ENCODE results near the gene CASP10. TPM values are rescaled to one million over a fixed set of nuclear protein-coding genes. Genes with fewer than 3 reads are reported as not detected.

Gene CASP10
- total RNA-seq, 1 experiment from 2014 or later = 1.2 TPM

DNA sequence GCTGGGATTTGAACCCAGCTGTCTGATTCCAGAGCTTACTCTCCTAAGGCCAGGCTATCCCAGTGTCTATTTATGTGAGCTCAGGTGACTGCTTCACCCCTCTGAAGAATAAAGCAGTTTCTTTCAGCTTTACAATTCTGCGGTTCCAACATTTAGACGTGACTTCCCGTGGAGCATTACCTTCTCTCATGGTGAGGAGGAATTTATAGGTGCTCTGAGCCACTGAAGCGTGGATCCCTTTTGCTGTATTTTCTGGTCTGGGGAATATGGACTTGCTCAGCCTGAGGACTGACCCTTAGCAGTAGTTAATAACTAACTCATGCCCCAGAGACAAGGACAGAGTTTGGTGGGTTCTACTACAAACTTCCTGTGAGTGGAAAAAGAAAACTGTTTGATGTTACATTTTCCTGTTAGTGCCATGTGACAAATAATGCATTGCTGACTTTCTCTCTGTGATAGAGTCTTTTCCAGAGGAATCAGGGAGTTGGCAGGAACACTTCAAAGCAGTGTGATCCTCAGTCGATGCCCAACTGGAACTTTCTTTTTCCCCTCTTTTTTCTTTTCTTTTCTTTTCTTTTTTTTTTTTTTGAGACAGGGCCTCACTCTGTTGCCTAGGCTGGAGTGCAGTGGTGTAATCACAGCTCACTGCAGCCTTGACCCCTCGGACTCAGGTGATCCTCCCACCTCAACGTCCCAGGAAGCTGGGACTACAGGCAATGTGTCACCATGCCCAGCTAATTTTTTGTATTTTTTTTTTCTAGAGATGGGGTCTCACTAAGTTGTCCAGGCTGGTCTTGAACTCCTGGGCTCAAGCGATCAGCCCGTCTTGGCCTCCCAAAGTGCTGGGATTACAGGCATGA is 21.9 kb downstream of the CASP10 start:
- ChIA-PET CTCF (no interaction called here), POLR2A (ENCODE audit: low non-redundant PET) (no interaction called here)
- intact Hi-C loops (cut with micrococcal nuclease; ENCODE audit: unreplicated experiment) = no loop called here
- no peaks in the 10 kb centered on the region for H3K27me3 ChIP-seq (replicated peaks; ENCODE audit: insufficient read depth, low read depth, low read length, poor library complexity)
- no peaks in the 10 kb centered on the region for H3K9me3 ChIP-seq (ENCODE audit: low read depth, low read length, poor library complexity, severe bottlenecking)
- DNase-seq (ENCODE audit: low spot score) = no peak
- H3K4me3 ChIP-seq (ENCODE audit: low read depth, low read length, poor library complexity, severe bottlenecking) = no peak overlapping the region
- no peak overlapping the region for H3K27ac ChIP-seq (ENCODE audit: low read depth, low read length, poor library complexity, severe bottlenecking)
- H3K36me3 ChIP-seq (ENCODE audit: insufficient read depth, low read length, poor library complexity, severe bottlenecking) = no peaks in the 10 kb centered on the region
- no TSS peak for BruUV-seq (replicated peaks)
- TF ChIP-seq EZH2 (IDR thresholded peaks at IDR 0.05; ENCODE audit: borderline replicate concordance, low read depth, low read length, poor library complexity, severe bottlenecking) = no peak
- TF ChIP-seq, protein P1, sequence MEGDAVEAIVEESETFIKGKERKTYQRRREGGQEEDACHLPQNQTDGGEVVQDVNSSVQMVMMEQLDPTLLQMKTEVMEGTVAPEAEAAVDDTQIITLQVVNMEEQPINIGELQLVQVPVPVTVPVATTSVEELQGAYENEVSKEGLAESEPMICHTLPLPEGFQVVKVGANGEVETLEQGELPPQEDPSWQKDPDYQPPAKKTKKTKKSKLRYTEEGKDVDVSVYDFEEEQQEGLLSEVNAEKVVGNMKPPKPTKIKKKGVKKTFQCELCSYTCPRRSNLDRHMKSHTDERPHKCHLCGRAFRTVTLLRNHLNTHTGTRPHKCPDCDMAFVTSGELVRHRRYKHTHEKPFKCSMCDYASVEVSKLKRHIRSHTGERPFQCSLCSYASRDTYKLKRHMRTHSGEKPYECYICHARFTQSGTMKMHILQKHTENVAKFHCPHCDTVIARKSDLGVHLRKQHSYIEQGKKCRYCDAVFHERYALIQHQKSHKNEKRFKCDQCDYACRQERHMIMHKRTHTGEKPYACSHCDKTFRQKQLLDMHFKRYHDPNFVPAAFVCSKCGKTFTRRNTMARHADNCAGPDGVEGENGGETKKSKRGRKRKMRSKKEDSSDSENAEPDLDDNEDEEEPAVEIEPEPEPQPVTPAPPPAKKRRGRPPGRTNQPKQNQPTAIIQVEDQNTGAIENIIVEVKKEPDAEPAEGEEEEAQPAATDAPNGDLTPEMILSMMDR (conservative IDR thresholded peaks at IDR 0.05; ENCODE audit: low read depth, low read length) = no peak
- H3K4me1 ChIP-seq (ENCODE audit: insufficient read depth, low read length, poor library complexity, severe bottlenecking) = peaks cover 18% of the 10 kb centered on the region

DNA sequence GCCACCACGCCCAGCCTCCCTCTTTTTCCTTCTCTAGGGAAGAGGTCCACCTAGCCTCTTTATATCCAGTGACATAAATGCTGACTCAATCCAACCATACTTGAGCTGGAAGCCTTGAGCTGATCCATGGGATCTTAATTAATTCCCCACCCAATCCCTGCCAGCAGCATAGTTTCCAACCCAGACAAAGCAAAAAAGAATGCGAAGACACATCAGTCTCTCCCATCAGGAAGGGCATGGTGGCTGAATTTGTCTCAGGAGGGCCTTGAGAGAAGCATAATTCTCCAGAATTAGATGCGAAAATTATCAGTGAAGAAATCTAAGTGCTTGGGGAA is 22.5 kb downstream of the CASP10 start:
- CTCF ChIA-PET = no interaction called here

DNA sequence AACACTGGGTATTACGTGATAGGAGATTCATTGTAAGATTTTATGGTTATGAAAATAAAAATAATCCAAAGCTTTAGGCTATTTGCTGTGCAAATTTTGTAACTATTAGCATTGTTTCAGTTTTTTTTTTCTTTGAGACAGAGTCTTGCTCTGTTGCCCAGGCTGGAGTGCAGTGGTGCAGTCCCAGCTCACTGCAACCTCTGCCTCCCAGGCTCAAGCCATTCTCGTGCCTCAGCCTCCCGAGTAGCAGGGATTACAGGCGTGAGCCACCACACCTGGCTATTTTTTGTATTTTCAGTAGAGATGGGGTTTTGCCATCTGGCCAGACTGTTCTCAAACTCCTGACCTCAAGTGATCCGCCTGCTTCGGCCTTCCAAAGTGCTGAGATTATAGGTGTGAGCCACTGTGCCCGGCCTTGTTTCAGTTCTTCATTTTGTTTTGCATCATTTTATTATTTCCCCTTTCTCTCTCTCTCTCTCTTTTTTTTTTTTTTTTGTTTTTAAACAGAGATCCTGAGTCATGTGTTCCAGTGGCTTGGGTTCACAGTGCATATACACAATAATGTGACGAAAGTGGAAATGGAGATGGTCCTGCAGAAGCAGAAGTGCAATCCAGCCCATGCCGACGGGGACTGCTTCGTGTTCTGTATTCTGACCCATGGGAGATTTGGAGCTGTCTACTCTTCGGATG is 25.8 kb downstream of the CASP10 start:
- POLR2A ChIA-PET (ENCODE audit: low non-redundant PET) = no interaction called here
- no peaks in the 10 kb centered on the region for H3K36me3 ChIP-seq (ENCODE audit: insufficient read depth, low read length, poor library complexity, severe bottlenecking)
- no peaks in the 10 kb centered on the region for H3K9me3 ChIP-seq (ENCODE audit: low read depth, low read length, poor library complexity, severe bottlenecking)
- H3K27ac ChIP-seq (ENCODE audit: low read depth, low read length, poor library complexity, severe bottlenecking) = no peak overlapping the region
- no peak for DNase-seq (ENCODE audit: low spot score)
- CTCF ChIA-PET = no interaction called here
- TF ChIP-seq, protein P1 (conservative IDR thresholded peaks at IDR 0.05; ENCODE audit: low read depth, low read length) = no peak
- no peak for TF ChIP-seq EZH2 (IDR thresholded peaks at IDR 0.05; ENCODE audit: borderline replicate concordance, low read depth, low read length, poor library complexity, severe bottlenecking)
- H3K4me3 ChIP-seq (ENCODE audit: low read depth, low read length, poor library complexity, severe bottlenecking) = no peak overlapping the region
- peaks cover 15% of the 10 kb centered on the region for H3K4me1 ChIP-seq (ENCODE audit: insufficient read depth, low read length, poor library complexity, severe bottlenecking)
- no TSS peak for BruUV-seq (replicated peaks)
- no peaks in the 10 kb centered on the region for H3K27me3 ChIP-seq (replicated peaks; ENCODE audit: insufficient read depth, low read depth, low read length, poor library complexity)
- intact Hi-C loops (cut with micrococcal nuclease; ENCODE audit: unreplicated experiment) = no loop called here

More for the DNA sequence above, 22.5 kb downstream of the CASP10 start:
- H3K4me1 ChIP-seq (ENCODE audit: insufficient read depth, low read length, poor library complexity, severe bottlenecking) = peaks cover 18% of the 10 kb centered on the region
- no peaks in the 10 kb centered on the region for H3K9me3 ChIP-seq (ENCODE audit: low read depth, low read length, poor library complexity, severe bottlenecking)
- no peaks in the 10 kb centered on the region for H3K36me3 ChIP-seq (ENCODE audit: insufficient read depth, low read length, poor library complexity, severe bottlenecking)
- no peak for DNase-seq (ENCODE audit: low spot score)
- no peak overlapping the region for H3K27ac ChIP-seq (ENCODE audit: low read depth, low read length, poor library complexity, severe bottlenecking)
- no TSS peak for BruUV-seq (replicated peaks)
- intact Hi-C loops (cut with micrococcal nuclease; ENCODE audit: unreplicated experiment) = no loop called here
- H3K4me3 ChIP-seq (ENCODE audit: low read depth, low read length, poor library complexity, severe bottlenecking) = no peak overlapping the region
- TF ChIP-seq, protein P1 (conservative IDR thresholded peaks at IDR 0.05; ENCODE audit: low read depth, low read length) = no peak
- no peak for TF ChIP-seq EZH2 (IDR thresholded peaks at IDR 0.05; ENCODE audit: borderline replicate concordance, low read depth, low read length, poor library complexity, severe bottlenecking)
- no peaks in the 10 kb centered on the region for H3K27me3 ChIP-seq (replicated peaks; ENCODE audit: insufficient read depth, low read depth, low read length, poor library complexity)
- POLR2A ChIA-PET (ENCODE audit: low non-redundant PET) = no interaction called here

Data from A673 (cell line).